ENCODE measurements around the gene AGAP9.
A peak's percentile ranks its signal among the peaks of the same experiment; 100 is the strongest.
"Not testable (repeated sequence)": the region's sequence is repeated elsewhere in the genome, so short reads cannot be mapped to it uniquely, and the experiment has no call there.

AGAP9 gene

GRCh38 chr10:47523475-47523874 is at the start of gene AGAP9:
AGAP9 (minus strand) TSS chr10:47523638; CDS start chr10:47523526, 112 bp downstream.
- DNase-seq (ENCODE audit: low read depth): not testable (repeated sequence)

GRCh38 chr10:47571138-47571912 is 47.9 kb upstream of the AGAP9 start:
- DNase-seq (ENCODE audit: low read depth): not testable (repeated sequence)

GRCh38 chr10:47566757-47567156 is 43.3 kb upstream of the AGAP9 start:
- DNase-seq (ENCODE audit: low read depth): not testable (repeated sequence)

- DNase-seq (ENCODE audit: low read depth): not testable (repeated sequence)
Measured at GRCh38 chr10:47566108-47566699, 42.8 kb upstream of the AGAP9 start.

- DNase-seq (ENCODE audit: low read depth): not testable (repeated sequence)
Measured at GRCh38 chr10:47565517-47565920, 42.1 kb upstream of the AGAP9 start.

GRCh38 chr10:47564953-47565352 is 41.5 kb upstream of the AGAP9 start:
- not testable (repeated sequence) for DNase-seq (ENCODE audit: low read depth)

GRCh38 chr10:47564318-47564717 is 40.9 kb upstream of the AGAP9 start:
- DNase-seq (ENCODE audit: low read depth): not testable (repeated sequence)

GRCh38 chr10:47560452-47560851 is 37.0 kb upstream of the AGAP9 start:
- DNase-seq (ENCODE audit: low read depth): not testable (repeated sequence)

- DNase-seq (ENCODE audit: low read depth): not testable (repeated sequence)
Measured at GRCh38 chr10:47559718-47560308, 36.4 kb upstream of the AGAP9 start.

- DNase-seq (ENCODE audit: low read depth): not testable (repeated sequence)
Measured at GRCh38 chr10:47558109-47558508, 34.7 kb upstream of the AGAP9 start.

- not testable (repeated sequence) for DNase-seq (ENCODE audit: low read depth)
Measured at GRCh38 chr10:47557616-47558015, 34.2 kb upstream of the AGAP9 start.

- DNase-seq (ENCODE audit: low read depth): not testable (repeated sequence)
Measured at GRCh38 chr10:47555334-47555733, 31.9 kb upstream of the AGAP9 start.

- DNase-seq (ENCODE audit: low read depth): not testable (repeated sequence)
Measured at GRCh38 chr10:47554552-47554951, 31.1 kb upstream of the AGAP9 start.

- not testable (repeated sequence) for DNase-seq (ENCODE audit: low read depth)
Measured at GRCh38 chr10:47553860-47554247, 30.4 kb upstream of the AGAP9 start.

GRCh38 chr10:47553214-47553859 is 29.9 kb upstream of the AGAP9 start:
- peak; percentile 56 for DNase-seq (ENCODE audit: low read depth)

- DNase-seq (ENCODE audit: low read depth): peak; percentile 17
Measured at GRCh38 chr10:47552719-47553118, 29.3 kb upstream of the AGAP9 start.

GRCh38 chr10:47547286-47547685 is 23.8 kb upstream of the AGAP9 start:
- DNase-seq (ENCODE audit: low read depth): not testable (repeated sequence)

- not testable (repeated sequence) for DNase-seq (ENCODE audit: low read depth)
Measured at GRCh38 chr10:47536430-47536829, 13.0 kb upstream of the AGAP9 start.

GRCh38 chr10:47502313-47502712 is 21.1 kb downstream of the AGAP9 start:
- not testable (repeated sequence) for DNase-seq (ENCODE audit: low read depth)

GRCh38 chr10:47494226-47494625 is 29.2 kb downstream of the AGAP9 start:
- not testable (repeated sequence) for DNase-seq (ENCODE audit: low read depth)

GRCh38 chr10:47491600-47491999 is 31.8 kb downstream of the AGAP9 start, which contains the start of gene FAM25G:
FAM25G (minus strand) TSS chr10:47491700; CDS start chr10:47491674, 26 bp downstream.
- not testable (repeated sequence) for DNase-seq (ENCODE audit: low read depth)

GRCh38 chr10:47489630-47490029 is 33.8 kb downstream of the AGAP9 start:
- DNase-seq (ENCODE audit: low read depth): not testable (repeated sequence)
